B cell (primary cell): ENCODE measurements around the gene SMG1.
"Not testable (repeated sequence)": the region's sequence is repeated elsewhere in the genome, so short reads cannot be mapped to it uniquely, and the experiment has no call there.

Source experiments
- CTCF ChIP-seq: fragments of 200-600 bp; IDR thresholded peaks from one replicate; pipeline ENCODE4 v1.8.0; 2022; ENCODE audit warnings: antibody characterized with exemption, mild to moderate bottlenecking
- EZH2 ChIP-seq: IDR thresholded peaks from 2 replicates; pipeline ENCODE4 v1.6.1; 2012; ENCODE audit warnings: borderline replicate concordance, low read depth, mild to moderate bottlenecking, moderate library complexity, low read length; ENCODE audit not compliant: insufficient read depth, poor library complexity, severe bottlenecking

GRCh38 chr16:18770336-18770962, 155.8 kb downstream of the SMG1 start:
- TF ChIP-seq CTCF, EZH2: not testable (repeated sequence)
